GM18870 (cell line): ENCODE results near the gene DNAJC1.

ENCODE experiments used
- ATAC-seq: cut with Tn5 transposase; IDR thresholded peaks from one replicate; pipeline ENCODE4 v1.9.1; 2021; ENCODE audit warnings: moderate library complexity; ENCODE audit not compliant: unreplicated experiment

Gene DNAJC1

DNA sequence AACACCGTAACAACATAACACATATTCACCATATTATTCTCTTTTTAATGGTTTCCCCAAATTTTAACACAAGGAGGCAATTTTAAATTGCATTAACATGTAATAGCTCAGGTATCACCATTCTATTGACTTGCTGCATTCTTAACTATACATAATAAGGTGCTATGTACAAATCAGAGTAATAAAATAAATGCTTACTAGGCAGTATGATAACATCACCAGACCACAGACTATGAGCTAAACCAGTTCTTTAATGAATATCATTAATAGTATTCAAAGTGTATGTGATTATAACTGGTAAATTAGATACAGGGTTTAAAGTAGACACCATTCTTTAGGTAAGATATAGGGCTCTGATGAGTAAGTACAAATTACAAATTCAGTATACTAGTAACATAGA is 226.6 kb downstream of the DNAJC1 start:
- no peak for ATAC-seq

DNA sequence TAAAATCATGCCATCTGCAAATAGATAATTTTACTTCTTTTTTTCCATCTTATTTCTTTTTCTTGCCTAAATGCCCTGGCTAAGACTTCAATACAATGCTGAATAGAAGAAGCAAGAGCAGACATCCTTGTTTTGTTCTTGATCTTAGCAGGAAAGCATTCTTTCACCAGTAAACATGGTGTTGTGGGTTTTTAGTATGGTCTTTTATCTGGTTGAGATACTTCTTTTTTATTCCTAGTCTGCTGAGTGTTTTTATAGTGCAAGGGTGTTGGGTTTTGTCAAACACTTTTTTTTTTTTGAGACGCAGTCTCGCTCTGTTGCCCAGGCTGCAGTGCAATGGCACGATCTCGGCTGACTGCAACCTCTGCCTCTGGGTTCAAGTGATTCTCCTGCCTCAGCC is 232.3 kb downstream of the DNAJC1 start:
- no peak for ATAC-seq

DNA sequence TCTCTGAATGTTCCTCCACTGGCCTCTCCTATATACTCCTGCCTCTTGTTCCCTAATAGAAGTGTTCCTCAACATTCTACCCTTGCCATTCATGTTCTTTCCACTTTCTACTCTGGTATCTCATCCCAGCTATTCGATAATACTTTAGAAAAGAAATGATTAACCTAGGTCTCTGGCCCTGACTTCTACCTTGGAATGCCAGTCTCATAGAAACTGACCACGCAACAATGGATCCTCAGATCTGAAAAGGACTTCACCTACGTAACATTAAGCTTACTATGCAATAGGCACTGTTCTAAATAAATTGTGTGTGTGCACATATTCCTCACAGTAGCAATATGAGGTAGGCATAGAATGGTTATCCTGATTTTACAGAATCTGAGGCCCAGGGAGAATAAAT is 234.5 kb downstream of the DNAJC1 start:
- ATAC-seq = no peak

DNA sequence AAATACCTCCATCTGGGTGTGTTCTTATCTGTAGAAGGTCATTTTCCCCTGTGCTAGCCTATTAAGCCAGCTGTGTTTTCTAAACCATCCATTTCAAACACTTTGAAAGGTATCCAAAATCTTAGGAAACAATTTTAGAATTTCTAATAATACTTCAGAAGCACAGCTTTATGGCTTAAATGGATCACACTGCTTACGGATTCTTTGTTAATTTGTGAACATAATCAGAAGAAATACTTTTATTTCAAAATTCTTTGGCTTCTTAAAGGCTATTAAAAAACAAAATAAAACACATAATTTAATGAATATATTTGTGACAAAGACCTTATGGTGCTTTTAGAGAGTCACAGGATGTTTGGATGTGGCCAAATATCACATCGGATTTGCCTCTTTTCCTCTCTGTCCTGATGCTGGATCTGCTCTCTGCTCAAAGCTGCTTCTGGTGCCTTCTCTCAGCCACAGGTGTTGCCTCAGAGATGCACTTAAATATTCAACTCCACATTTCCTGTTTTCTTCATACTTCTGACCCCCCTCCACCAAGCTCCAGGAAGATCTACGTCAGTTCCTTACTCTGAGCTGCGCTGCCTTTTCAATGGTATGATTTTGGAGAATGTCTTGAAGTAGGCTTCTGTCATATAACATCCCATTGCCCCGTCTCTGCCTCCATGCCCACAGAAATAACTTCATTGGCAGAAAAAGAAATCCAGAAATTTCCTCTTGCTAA is 238.9 kb downstream of the DNAJC1 start:
- ATAC-seq = no peak

DNA sequence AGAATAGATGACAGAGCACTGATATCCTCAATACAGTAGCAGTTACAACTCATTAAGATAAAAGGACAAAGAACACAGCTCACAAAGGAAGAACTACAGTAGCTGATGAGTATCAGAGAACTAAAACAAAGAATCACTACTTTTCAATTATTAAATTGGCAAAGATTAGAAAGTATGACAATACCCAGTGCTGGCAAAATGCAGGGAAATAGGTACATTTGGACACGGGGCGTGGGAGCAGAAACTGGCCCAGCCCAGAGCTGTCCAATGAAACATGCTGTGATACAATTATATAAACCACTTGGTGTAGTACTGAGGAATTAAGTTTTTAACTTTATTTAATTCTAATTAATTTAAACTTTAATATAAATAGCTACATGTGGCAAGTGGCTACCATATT is 243.2 kb downstream of the DNAJC1 start:
- ATAC-seq = no peak

DNA sequence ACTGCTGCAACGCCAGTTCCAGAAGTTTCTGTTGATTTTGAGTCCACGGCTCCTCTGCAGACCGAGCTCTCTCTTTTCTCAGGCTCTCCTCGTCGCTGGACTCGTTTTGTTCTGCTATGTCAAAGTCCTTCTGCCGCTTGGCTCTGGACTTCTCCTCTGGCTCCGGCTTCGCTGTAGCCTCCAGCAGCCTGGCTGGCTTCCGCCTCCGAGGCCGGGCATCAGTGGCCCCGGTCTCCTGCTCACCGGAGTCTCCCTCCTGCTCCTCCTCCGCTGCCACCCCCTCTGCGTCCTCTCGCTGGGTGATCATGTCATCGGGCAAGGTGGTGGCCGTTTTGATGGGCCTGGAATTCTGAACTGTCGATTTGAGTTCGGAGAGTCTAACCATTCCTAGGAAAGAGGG is 244.3 kb downstream of the DNAJC1 start:
- no peak for ATAC-seq

DNA sequence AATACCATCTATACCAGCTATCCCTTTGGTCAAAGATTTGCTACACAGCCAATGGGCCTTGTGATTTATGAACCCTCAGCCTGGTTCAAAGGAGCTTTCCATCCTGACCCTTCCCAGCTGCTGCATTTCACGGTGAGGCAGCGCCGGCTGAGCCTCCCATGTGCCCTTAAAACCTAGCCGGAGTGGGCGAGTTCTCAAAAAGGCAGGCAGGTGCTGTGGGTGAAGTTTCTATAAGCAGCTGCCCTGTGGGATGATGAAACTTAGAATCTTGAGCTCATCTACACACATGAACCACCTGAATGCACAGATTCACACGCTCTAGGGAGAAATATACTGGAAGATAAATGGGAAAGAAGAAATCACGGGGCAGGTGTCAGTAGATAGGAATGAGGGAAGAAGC is 244.8 kb downstream of the DNAJC1 start:
- ATAC-seq = no peak

DNA sequence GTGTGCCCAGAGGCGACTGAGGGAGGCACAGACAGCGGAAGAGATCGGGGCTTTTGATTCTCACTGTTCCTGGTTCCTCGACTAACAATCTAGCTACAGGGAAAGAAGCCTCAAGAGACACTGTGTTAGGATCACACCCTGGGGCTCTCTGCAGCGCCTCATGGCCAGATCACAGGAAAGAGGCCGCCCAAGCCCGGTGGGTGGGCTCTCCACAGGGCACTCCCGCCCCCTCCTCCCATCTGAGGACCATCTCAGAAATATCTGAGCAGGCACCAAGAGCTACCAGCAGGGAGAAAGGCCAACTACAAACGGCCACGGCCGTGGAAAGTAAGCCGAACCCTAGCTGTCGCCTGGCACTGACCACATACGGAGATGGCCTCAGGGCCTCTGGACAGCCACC is 245.3 kb downstream of the DNAJC1 start:
- no peak for ATAC-seq

DNA sequence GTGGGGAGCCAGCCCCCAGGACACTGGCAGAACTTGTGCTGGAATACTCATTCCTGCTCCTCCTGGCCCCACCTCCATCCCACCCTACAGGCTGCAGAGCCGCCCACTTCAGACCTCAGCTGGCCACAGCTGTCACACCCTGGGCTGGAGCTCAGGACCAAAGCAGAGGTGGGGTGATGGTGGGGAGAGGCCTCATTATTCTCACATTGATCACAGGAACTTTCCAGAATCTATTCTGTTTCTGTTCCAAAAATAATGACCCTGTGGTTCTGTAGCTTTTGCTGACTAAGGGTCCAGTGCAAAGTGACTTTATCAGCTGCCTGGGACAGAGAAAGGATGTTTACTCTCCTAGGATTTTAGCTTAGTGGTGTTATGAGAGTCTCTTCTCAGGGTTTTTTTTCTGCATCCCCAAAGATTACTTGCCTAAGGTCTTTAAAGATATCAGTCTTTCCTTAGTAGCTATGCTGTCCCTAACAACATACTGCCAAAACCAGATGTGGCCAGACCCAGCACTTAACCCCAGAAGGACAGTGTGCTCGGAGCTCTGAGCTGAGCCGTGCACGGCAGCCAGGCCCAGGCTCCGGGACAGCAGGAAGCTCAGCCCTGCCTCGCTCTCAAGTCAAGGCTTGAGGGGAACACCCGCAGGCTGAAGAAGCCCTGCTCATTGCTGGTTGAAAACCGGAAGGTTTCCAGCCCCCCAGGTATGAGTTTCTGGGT is 246.2 kb downstream of the DNAJC1 start:
- ATAC-seq = no peak

DNA sequence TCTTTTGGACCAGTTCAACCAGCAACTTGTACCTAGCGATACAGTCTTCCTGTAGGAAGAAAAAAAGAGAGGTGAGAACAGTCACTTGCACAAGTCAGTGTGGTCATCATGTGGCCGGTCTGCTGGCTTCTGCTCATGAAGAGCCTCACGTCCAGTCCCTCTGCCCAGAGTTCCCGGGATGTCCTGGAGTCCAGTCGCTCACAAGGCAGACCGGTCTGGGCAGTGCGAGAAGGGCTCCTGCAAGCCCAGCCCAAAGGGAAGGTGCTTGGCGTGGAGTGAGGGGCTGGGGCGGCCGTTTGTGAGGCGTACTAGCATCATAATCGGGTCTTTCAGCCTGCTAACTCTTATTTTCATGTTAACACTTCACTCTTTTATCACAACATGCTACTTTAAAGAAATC is 246.8 kb downstream of the DNAJC1 start:
- no peak for ATAC-seq

DNA sequence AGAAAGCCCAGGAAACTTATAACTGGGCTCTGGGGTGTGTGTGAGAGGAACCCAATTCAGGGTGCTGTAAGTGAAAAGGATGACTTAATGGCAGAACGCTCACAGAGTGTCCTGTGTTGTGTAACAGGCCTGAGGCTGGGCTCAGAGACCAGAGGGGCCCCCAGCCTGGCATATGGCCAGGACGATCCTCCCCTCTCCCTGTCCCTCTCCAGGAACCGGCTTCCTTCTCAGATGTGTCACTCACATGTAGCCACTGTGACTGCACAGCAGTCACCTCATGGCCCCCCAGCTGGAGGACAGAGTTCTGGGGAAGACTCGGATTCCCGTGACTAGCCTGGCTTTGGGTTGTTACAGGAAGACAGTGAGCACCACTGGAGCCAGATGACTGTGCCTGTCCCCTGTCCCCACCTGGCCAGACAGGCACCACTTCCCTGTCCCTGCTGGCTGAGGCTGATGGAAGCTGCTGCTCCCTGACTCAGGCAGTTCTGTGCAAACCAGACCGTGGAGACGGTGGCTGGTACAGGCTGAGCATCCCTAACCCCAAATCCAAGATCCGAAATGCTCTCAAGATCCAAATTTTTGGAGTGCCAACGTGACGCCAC is 249.0 kb downstream of the DNAJC1 start:
- ATAC-seq = no peak

DNA sequence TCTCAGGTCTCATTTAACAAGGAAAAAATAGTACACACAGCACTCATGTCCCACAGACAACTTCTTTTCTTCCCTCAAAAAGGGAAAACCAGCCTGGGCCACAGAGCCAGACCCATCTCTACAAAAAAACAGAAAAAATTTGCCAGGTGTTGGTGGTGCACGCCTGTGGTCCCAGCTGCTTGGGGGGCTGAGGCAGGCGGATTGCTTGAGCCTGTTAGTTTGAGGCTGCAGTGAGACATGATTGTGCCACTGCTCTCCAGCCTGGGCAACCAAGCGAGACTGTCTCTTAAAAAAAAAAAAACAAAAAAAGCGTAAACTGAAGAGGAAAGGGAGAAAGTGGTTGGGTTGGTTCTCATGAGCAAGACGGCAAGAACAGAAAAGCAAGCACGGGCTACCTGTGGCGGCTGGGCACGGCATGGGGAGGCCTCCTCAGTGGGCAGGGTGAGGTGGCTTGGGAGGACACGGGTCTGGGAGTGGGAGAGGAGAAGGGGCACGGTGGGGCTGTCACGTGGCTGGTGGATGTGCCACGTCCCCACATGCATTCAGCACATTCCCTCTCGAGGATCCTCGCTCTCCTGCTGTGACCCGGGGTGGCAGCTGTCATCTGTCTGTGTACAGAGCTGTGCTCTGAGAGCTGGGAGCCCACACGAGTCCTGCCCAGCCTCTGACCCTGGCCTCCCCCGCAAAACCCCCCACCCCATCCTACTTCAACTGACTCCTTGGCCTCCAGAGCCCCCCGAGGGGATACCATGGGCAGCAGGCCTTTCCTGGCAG is 249.8 kb downstream of the DNAJC1 start:
- no peak for ATAC-seq

DNA sequence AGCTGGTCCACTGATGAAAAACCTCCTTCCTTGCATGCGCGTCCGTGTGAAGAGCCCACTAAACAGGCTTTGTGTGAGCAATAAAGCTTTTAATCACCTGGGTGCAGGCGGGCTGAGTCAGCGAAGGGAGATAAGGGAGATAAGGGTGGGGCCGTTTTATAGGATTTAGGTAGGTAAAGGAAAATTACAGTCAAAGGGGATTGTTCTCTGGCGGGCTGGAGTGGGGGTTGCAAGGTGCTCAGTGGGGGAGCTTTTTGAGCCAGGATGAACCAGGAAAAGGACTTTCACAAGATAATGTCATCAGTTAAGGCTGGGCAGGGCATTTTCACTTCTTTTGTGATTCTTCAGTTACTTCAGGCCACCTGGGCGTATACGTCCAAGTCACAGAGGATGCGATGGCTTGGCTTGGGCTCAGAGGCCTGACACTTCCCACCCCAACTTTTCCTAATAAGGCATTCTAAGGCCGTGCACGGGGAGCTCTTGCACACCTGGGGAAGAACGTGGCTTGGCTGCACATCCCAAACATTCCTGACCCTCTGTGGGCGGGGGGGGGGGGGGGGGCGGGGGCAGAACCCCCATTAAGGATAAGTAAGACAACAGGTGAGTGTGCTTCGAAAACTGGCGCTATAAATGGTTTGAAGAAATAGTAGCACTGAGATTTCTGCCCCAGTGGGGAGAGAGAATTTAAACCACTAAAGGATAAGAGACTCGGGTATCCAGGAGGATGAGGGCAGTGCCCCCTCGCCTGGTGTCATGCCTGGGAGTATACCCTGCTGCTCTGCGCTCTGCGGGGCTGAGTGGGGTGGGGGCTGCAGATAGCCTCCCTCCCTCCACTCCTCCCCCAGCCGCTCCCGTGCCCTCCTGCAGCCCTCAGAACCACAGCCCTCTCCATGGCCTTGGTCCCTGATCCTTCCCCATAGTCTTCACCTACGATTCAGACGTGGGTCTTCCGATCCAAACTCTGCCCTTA is 251.9 kb downstream of the DNAJC1 start:
- no peak for ATAC-seq

DNA sequence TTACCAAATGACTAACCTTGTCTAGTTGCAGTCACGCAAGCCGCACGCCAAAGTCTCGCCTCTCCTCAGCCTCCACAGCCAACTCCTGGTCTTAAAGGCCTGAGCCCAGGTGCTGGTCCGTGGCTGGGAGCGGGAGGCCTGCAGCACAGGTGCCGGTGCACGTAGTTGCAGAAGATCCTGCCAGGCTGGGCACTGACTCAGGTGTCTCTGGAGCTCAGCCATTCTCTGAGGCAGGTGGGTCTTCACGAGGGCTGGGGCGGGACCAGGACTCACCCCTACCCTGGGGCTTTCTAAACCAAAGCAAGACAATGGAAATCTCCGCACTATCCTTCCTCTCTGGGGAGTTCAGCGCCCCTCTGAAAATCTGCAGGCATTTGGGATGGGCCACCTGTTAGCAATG is 253.1 kb downstream of the DNAJC1 start:
- ATAC-seq = no peak

DNA sequence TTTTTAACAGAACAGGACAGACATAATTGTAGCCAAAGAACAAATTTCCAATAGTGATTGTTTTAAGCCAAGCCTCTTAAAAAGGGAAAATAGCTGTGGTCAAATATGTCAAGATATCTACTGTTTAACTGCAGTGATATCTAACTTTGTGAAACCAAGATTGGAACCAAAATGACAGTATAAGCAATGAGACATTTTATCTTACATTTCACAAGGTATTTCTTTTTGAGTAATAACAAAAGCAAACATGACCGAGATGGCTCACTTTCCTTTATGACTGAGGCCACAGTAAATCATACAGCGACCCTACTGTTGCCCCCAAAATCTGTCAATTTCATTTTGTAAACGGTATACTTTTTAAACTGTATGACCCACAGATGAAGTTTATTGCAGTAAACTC is 253.7 kb downstream of the DNAJC1 start:
- ATAC-seq = no peak

DNA sequence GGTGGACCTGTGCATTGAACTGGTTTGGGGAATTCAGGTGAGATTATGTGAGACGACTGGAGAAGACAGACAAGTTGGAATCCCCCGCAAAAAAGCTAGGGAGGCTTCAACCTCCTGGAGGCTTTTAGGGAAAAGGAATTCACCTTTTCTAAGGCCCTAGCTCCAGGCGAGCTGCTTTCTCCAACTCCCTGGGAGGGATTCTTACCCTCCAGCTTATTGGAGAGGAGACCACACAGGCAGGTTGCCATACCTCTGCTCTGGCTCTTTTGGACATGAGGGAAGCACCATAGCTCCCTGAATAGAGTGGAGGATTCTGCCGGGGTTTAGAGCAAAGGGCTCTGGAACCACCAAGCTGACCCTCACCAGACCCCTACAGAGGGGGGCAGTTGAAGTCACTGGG is 255.7 kb downstream of the DNAJC1 start:
- no peak for ATAC-seq

DNA sequence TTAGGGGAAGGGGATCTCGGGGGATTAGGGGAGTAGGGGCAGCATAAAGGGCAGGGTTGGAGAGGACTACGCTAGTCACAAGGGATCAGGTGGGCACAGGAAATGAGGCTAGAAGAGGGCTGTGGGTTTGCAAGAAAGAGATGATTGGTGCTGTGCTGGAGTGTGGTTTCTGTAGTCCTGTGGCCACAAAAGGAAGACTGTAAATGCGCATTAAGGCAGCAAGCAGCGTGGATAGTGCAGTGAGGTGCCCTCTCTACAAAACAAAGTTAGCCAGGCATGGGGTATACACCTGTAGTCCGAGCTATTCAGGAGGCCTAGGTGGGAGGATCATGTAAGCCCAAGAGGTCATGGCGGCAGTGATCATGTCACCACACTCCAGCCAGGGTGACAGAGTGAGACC is 257.4 kb downstream of the DNAJC1 start:
- no peak for ATAC-seq

DNA sequence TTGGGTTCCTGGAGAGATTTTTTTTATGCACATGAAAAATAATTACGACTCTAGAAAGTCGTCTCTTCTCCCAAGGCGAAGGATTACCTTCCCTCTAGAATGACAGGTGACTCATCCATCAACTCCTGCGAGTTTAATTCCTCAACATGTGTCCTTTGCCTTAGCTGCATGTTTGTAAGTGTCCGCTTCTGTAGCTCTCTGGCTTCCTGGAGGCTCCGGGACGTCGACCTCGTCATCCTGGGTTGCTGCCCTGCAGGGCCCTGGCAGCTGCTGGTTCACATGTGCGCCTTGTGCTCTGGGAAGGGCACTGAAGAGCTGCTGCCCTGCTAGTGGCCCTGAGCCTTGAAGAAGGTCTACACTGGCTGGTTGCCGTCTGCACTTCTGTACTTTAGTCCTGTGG is 259.3 kb downstream of the DNAJC1 start:
- ATAC-seq = no peak

DNA sequence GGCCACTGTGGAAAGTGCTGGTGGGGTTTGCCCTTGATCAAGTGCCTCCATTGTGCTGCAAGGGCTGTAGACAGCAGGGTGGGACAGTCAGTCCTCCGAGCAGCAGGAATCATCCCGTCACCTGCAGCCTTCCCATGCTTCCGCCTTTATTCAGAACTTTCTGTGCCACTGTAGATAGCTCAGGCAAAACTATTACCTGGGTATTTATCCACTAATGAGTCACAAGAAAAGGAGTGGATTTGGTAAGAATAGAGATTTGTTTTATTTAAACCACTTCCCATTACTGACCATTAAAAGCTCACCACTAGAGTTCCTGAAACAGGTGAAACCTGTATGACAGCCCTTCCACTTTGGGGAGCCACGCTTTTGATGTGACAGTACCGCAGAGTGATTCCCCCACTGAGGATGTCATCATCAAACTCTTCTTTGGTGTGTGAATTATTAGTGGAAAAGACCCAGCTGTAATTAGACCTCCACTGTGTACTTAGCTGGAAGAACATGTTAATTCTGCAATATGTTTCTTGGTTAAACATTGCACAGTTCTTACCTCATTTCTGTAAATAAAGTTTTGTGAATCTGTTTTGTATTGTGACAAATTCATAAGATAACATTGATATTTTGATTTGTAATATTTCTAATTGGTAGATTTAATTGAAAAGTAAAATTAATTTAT is 260.7 kb downstream of the DNAJC1 start:
- ATAC-seq = no peak

DNA sequence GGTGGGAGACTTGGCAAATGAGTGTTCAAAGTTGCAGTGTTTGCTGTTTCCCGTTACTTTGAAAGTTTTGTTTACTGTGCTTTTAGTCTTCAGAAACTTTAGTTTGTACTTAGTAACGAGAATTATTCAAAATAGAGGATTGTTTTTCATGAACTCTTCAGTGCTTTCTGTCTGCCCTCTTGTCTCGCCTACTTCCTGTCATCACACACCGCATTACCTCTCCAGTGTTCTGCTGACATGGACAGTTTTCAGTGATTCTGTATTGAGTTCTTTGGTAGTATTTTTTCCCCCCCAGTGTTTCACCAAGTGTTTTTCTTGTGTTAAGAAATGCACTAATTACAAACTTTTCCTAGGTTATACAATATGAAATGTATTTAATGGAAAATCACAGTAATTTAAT is 262.5 kb downstream of the DNAJC1 start:
- ATAC-seq = no peak
